GM13976 (cell line): ENCODE measurements around the gene TTBK2.
"Not testable (repeated sequence)": the region's sequence is repeated elsewhere in the genome, so short reads cannot be mapped to it uniquely, and the experiment has no call there.

ENCODE experiments used
- DNase-seq: peaks from one replicate; pipeline ENCODE4 v3.0.0; 2012; ENCODE audit warnings: low spot score
- CTCF ChIP-seq: IDR thresholded peaks from 2 replicates; pipeline ENCODE4 v1.5.1; 2012; ENCODE audit warnings: borderline replicate concordance, mild to moderate bottlenecking; ENCODE audit not compliant: insufficient read depth; ENCODE audit errors: extremely low read depth, missing control alignments, control extremely low read depth
- in situ Hi-C: fragments of 300-500 bp; cut with MboI; formaldehyde crosslinking; loops from one replicate; pipeline ENCODE4 v1.12.0; 2022; ENCODE audit warnings: low sequenced_read_pairs, mixed read lengths, inconsistent platforms; ENCODE audit not compliant: unreplicated experiment

TTBK2 gene

GRCh38 chr15:42920519-42921341, at the start of gene TTBK2:
Gene TTBK2, minus strand, starts transcription at chr15:42920778. Its CDS starts 42,161 bp downstream, at chr15:42878617.
- in situ Hi-C loops = loop anchor here (10.0 kb wide), 1 partner anchor 216 kb away; no protein-coding TSS in a partner anchor
- no peak for TF ChIP-seq CTCF
- peak; percentile 94 for DNase-seq

GRCh38 chr15:42964476-42964875, 43.9 kb upstream of the TTBK2 start:
- no peak for DNase-seq
- no peak for TF ChIP-seq CTCF
- in situ Hi-C loops = no loop called here

- DNase-seq = no peak
- no peak for TF ChIP-seq CTCF
- in situ Hi-C loops = no loop called here
Observed at GRCh38 chr15:42955518-42955917, 34.9 kb upstream of the TTBK2 start.

- in situ Hi-C loops = no loop called here
- no peak for TF ChIP-seq CTCF
- no peak for DNase-seq
Observed at GRCh38 chr15:42954291-42954690, 33.7 kb upstream of the TTBK2 start.

- in situ Hi-C loops, DNase-seq: not testable (repeated sequence)
Observed at GRCh38 chr15:42948898-42949297, 28.3 kb upstream of the TTBK2 start.

- DNase-seq = no peak
- in situ Hi-C loops = no loop called here
- TF ChIP-seq CTCF = no peak
Observed at GRCh38 chr15:42940527-42940926, 19.9 kb upstream of the TTBK2 start.

- DNase-seq = no peak
- in situ Hi-C loops = no loop called here
- TF ChIP-seq CTCF = no peak
Observed at GRCh38 chr15:42939841-42940240, 19.3 kb upstream of the TTBK2 start.
